WTC11 (cell line): Measurements from ENCODE around the gene TUBA1A.

Source experiments
- CTCF ChIP-seq: fragments of 200-600 bp; IDR thresholded peaks from 2 replicates; pipeline ENCODE4 v1.8.0; 2022; ENCODE audit warnings: antibody characterized with exemption
- FOXP1 ChIP-seq: sonication (generic); formaldehyde crosslinking; IDR thresholded peaks from 2 replicates; pipeline ENCODE4 v1.8.0; 2022; ENCODE audit warnings: missing genetic modification reagents, mild to moderate bottlenecking, moderate library complexity, borderline replicate concordance
- NR1H2 ChIP-seq: sonication (generic); formaldehyde crosslinking; IDR thresholded peaks from 2 replicates; pipeline ENCODE4 v1.9.0; 2021; ENCODE audit warnings: mild to moderate bottlenecking, moderate library complexity, missing genetic modification reagents
- TEAD4 ChIP-seq: sonication (generic); formaldehyde crosslinking; IDR thresholded peaks from 2 replicates; pipeline ENCODE4 v1.8.0; 2022; ENCODE audit warnings: mild to moderate bottlenecking, missing genetic modification reagents
- ZBTB43 ChIP-seq: sonication (generic); formaldehyde crosslinking; IDR thresholded peaks from 2 replicates; pipeline ENCODE4 v1.8.1; 2023; ENCODE audit warnings: mild to moderate bottlenecking, missing genetic modification reagents
- ZNF121 ChIP-seq: sonication (generic); formaldehyde crosslinking; IDR thresholded peaks from 2 replicates; pipeline ENCODE4 v1.8.0; 2023; ENCODE audit warnings: missing genetic modification reagents
- ZNF396 ChIP-seq: fragments of 250-450 bp; sonication (Bioruptor Pico); IDR thresholded peaks from 2 replicates; pipeline ENCODE4 v1.8.0; 2021; ENCODE audit warnings: mild to moderate bottlenecking, moderate library complexity, borderline replicate concordance
- TF ChIP-seq, protein P1 (sequence below): sonication (generic); formaldehyde crosslinking; IDR thresholded peaks from 2 replicates; pipeline ENCODE4 v1.8.1; 2023; ENCODE audit warnings: mild to moderate bottlenecking, missing genetic modification reagents, borderline replicate concordance
- TF ChIP-seq, protein P2 (sequence below): sonication (generic); formaldehyde crosslinking; IDR thresholded peaks from 2 replicates; pipeline ENCODE4 v1.8.0; 2022; ENCODE audit warnings: mild to moderate bottlenecking, missing genetic modification reagents

GRCh38 chr12:49187184-49187583, 1.7 kb downstream of the TUBA1A start:
- TF ChIP-seq ZNF396 (CRISPR knock-in tag), result no peak
- no peak for TF ChIP-seq CTCF
- TF ChIP-seq, protein P1, sequence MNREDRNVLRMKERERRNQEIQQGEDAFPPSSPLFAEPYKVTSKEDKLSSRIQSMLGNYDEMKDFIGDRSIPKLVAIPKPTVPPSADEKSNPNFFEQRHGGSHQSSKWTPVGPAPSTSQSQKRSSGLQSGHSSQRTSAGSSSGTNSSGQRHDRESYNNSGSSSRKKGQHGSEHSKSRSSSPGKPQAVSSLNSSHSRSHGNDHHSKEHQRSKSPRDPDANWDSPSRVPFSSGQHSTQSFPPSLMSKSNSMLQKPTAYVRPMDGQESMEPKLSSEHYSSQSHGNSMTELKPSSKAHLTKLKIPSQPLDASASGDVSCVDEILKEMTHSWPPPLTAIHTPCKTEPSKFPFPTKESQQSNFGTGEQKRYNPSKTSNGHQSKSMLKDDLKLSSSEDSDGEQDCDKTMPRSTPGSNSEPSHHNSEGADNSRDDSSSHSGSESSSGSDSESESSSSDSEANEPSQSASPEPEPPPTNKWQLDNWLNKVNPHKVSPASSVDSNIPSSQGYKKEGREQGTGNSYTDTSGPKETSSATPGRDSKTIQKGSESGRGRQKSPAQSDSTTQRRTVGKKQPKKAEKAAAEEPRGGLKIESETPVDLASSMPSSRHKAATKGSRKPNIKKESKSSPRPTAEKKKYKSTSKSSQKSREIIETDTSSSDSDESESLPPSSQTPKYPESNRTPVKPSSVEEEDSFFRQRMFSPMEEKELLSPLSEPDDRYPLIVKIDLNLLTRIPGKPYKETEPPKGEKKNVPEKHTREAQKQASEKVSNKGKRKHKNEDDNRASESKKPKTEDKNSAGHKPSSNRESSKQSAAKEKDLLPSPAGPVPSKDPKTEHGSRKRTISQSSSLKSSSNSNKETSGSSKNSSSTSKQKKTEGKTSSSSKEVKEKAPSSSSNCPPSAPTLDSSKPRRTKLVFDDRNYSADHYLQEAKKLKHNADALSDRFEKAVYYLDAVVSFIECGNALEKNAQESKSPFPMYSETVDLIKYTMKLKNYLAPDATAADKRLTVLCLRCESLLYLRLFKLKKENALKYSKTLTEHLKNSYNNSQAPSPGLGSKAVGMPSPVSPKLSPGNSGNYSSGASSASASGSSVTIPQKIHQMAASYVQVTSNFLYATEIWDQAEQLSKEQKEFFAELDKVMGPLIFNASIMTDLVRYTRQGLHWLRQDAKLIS (CRISPR knock-in tag), result no peak
- no peak for TF ChIP-seq NR1H2 (CRISPR knock-in tag)
- TF ChIP-seq TEAD4 (CRISPR knock-in tag), result no peak
- no peak for TF ChIP-seq ZBTB43 (CRISPR knock-in tag)
- TF ChIP-seq, protein P2, sequence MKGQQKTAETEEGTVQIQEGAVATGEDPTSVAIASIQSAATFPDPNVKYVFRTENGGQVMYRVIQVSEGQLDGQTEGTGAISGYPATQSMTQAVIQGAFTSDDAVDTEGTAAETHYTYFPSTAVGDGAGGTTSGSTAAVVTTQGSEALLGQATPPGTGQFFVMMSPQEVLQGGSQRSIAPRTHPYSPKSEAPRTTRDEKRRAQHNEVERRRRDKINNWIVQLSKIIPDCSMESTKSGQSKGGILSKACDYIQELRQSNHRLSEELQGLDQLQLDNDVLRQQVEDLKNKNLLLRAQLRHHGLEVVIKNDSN (CRISPR knock-in tag), result no peak
- TF ChIP-seq ZNF121, result no peak
- TF ChIP-seq FOXP1 (CRISPR knock-in tag), result no peak
